Caco-2 (cell line): ENCODE data around the gene PRSS57. TPM values are rescaled to one million over a fixed set of nuclear protein-coding genes. Genes with fewer than 3 reads are reported as not detected.

ENCODE experiments used
- BruUV-seq: library from RNA; stranded (reverse); fragments of 400-500 nt; replicated peaks from 2 replicates; lab custom pipeline; 2021; lab: Mats Ljungman, UMichigan
- CTCF ChIA-PET: fragments of 300-600 bp; sonication (Branson Sonifier 250); formaldehyde crosslinking; loops from one replicate; lab custom pipeline; 2022; ENCODE audit warnings: antibody characterized with exemption; lab: Charles Lee
- POLR2A ChIA-PET: fragments of 300-600 bp; sonication (Branson Sonifier 250); formaldehyde crosslinking; loops from one replicate; lab custom pipeline; 2022; ENCODE audit warnings: antibody characterized with exemption; lab: Charles Lee
- DNase-seq, 2 experiments: peaks; one replicate each; pipeline versions ENCODE4 v3.0.0 to v3.0.0-alpha.2; 2020 to 2022
- H3K27me3 ChIP-seq: replicated peaks from 2 replicates; pipeline ENCODE4 v1.6.0; 2011; ENCODE audit warnings: low read length; ENCODE audit not compliant: control insufficient read depth, insufficient read depth
- H3K36me3 ChIP-seq: 2 replicates; pipeline ENCODE4 v1.5.1; 2011; ENCODE audit warnings: low read length; ENCODE audit not compliant: control insufficient read depth, insufficient read depth
- H3K4me1 ChIP-seq: fragments of 250-450 bp; sonication (Bioruptor Pico); 2 replicates; pipeline ENCODE4 v1.5.1; 2020; ENCODE audit warnings: mild to moderate bottlenecking
- H3K4me3 ChIP-seq: 2 replicates; pipeline ENCODE4 v1.5.1; 2011; ENCODE audit warnings: low read depth, mild to moderate bottlenecking, control low read depth, low read length
- H3K9me3 ChIP-seq: fragments of 250-450 bp; sonication (Bioruptor Pico); 2 replicates; pipeline ENCODE4 v1.5.1; 2020; ENCODE audit warnings: mild to moderate bottlenecking, moderate library complexity
- H3K27ac Mint-ChIP-seq: one replicate; pipeline ENCODE4 v1.8.0; 2022; ENCODE audit warnings: mixed read lengths; ENCODE audit not compliant: unreplicated experiment
- H3K27me3 Mint-ChIP-seq: one replicate; pipeline ENCODE4 v1.8.0; 2022; ENCODE audit warnings: mixed read lengths; ENCODE audit not compliant: insufficient read depth, unreplicated experiment
- H3K36me3 Mint-ChIP-seq: one replicate; pipeline ENCODE4 v1.8.0; 2022; ENCODE audit warnings: mild to moderate bottlenecking, mixed read lengths; ENCODE audit not compliant: insufficient read depth, unreplicated experiment
- H3K4me1 Mint-ChIP-seq: one replicate; pipeline ENCODE4 v1.8.0; 2022; ENCODE audit warnings: low read depth, mixed read lengths; ENCODE audit not compliant: unreplicated experiment
- H3K4me3 Mint-ChIP-seq: one replicate; pipeline ENCODE4 v1.8.0; 2022; ENCODE audit warnings: mild to moderate bottlenecking, moderate library complexity, mixed read lengths; ENCODE audit not compliant: unreplicated experiment
- H3K9me3 Mint-ChIP-seq: one replicate; pipeline ENCODE4 v1.8.0; 2022; ENCODE audit warnings: mixed read lengths; ENCODE audit not compliant: unreplicated experiment
- CTCF ChIP-seq, 2 experiments: fragments of 200-600 bp in 1 of 2; IDR thresholded peaks; 1 replicate in 1 of 2; 2 replicates in 1 of 2; pipeline versions ENCODE4 v1.5.1 to v1.8.0; 2011 to 2022; ENCODE audit warnings: antibody characterized with exemption in 1 of 2, control low read depth in 1 of 2, inconsistent platforms in 1 of 2, low read depth in 1 of 2, low read length in 1 of 2, mild to moderate bottlenecking in 1 of 2, moderate library complexity in 1 of 2; ENCODE audit not compliant: insufficient read depth in 1 of 2, severe bottlenecking in 1 of 2, unreplicated experiment in 1 of 2
- intact Hi-C: fragments of 100-400 bp; cut with micrococcal nuclease; formaldehyde crosslinking; loops from one replicate; pipeline ENCODE4 v1.10.0; 2022; ENCODE audit not compliant: unreplicated experiment
- total RNA-seq: library from RNA; stranded (reverse); gene quantifications from 2 replicates; pipeline ENCODE4 v1.2.3, GENCODE V29; 2022

PRSS57 gene
- total RNA-seq, 1 experiment from 2014 or later, result not detected

GRCh38 chr19:655691-656090 is 39.6 kb downstream of the PRSS57 start:
- peaks cover 8% of the 10 kb centered on the region; the same call in 1 of the 2 replicates for H3K4me1 ChIP-seq
- CTCF ChIA-PET, result no interaction called here
- H3K27ac Mint-ChIP-seq, result no peak overlapping the region

GRCh38 chr19:653425-653824 is 41.8 kb downstream of the PRSS57 start:
- Histone ChIP-seq H3K4me1 (no peaks in the 10 kb centered on the region), H3K27me3 (no peaks in the 10 kb centered on the region), H3K4me3 (no peak overlapping the region), H3K9me3 (no peaks in the 10 kb centered on the region), H3K36me3 (peaks cover 2% of the 10 kb centered on the region)
- H3K4me1 Mint-ChIP-seq, result no peaks in the 10 kb centered on the region
- POLR2A ChIA-PET, result no interaction called here
- TF ChIP-seq CTCF (IDR thresholded peaks at IDR 0.05; ENCODE audit: insufficient read depth in 1 of 2, low read depth in 1 of 2, low read length in 1 of 2, severe bottlenecking in 1 of 2, unreplicated experiment in 1 of 2), result no peak
- BruUV-seq, result no TSS peak
- CTCF ChIA-PET, result no interaction called here
- H3K27me3 Mint-ChIP-seq, result no peaks in the 10 kb centered on the region
- H3K36me3 Mint-ChIP-seq, result peaks cover 72% of the 10 kb centered on the region
- intact Hi-C loops, result no loop called here
- no peak overlapping the region for H3K4me3 Mint-ChIP-seq
- H3K27ac Mint-ChIP-seq, result no peak overlapping the region
- H3K9me3 Mint-ChIP-seq, result no peaks in the 10 kb centered on the region
- DNase-seq, result no peak

More at GRCh38 chr19:655691-656090, 39.6 kb downstream of the PRSS57 start:
- no peak for DNase-seq
- TF ChIP-seq CTCF (IDR thresholded peaks at IDR 0.05; ENCODE audit: insufficient read depth in 1 of 2, low read depth in 1 of 2, low read length in 1 of 2, severe bottlenecking in 1 of 2, unreplicated experiment in 1 of 2), result no peak
- Histone ChIP-seq H3K4me3 (no peak overlapping the region), H3K27me3 (no peaks in the 10 kb centered on the region), H3K9me3 (no peaks in the 10 kb centered on the region), H3K36me3 (peaks cover 4% of the 10 kb centered on the region)
- H3K4me1 Mint-ChIP-seq, result no peaks in the 10 kb centered on the region
- POLR2A ChIA-PET, result no interaction called here
- no peak overlapping the region for H3K4me3 Mint-ChIP-seq
- no peaks in the 10 kb centered on the region for H3K27me3 Mint-ChIP-seq
- H3K9me3 Mint-ChIP-seq, result no peaks in the 10 kb centered on the region
- no TSS peak for BruUV-seq
- intact Hi-C loops, result no loop called here
- peaks cover 66% of the 10 kb centered on the region for H3K36me3 Mint-ChIP-seq

GRCh38 chr19:652467-653389 is 42.5 kb downstream of the PRSS57 start:
- ChIA-PET POLR2A (no interaction called here), CTCF (no interaction called here)
- no peaks in the 10 kb centered on the region for H3K9me3 ChIP-seq
- no peak overlapping the region for H3K27ac Mint-ChIP-seq
- no peaks in the 10 kb centered on the region for H3K27me3 Mint-ChIP-seq
- no TSS peak for BruUV-seq
- no peaks in the 10 kb centered on the region for H3K4me1 ChIP-seq
- no peaks in the 10 kb centered on the region for H3K9me3 Mint-ChIP-seq
- no peaks in the 10 kb centered on the region for H3K4me1 Mint-ChIP-seq
- intact Hi-C loops, result no loop called here
- peaks cover 66% of the 10 kb centered on the region for H3K36me3 Mint-ChIP-seq
- H3K4me3 ChIP-seq, result no peak overlapping the region
- DNase-seq, result no peak
- no peak for TF ChIP-seq CTCF (IDR thresholded peaks at IDR 0.05; ENCODE audit: insufficient read depth in 1 of 2, low read depth in 1 of 2, low read length in 1 of 2, severe bottlenecking in 1 of 2, unreplicated experiment in 1 of 2)
- no peaks in the 10 kb centered on the region for H3K27me3 ChIP-seq
- H3K36me3 ChIP-seq, result peaks cover 2% of the 10 kb centered on the region
- H3K4me3 Mint-ChIP-seq, result no peak overlapping the region
